ENCODE measurements around the gene LPCAT1. TPM values are rescaled to one million over a fixed set of nuclear protein-coding genes. Genes with fewer than 3 reads are reported as not detected.

LPCAT1 gene
- total and polyA plus RNA-seq, 2 of the 13 experiments (the other 11 are each of a cell fraction or from before 2014, with no cell fraction given) = 29.8 to 90.6 TPM

GRCh38 chr5:1429496-1429895, 94.3 kb downstream of the LPCAT1 start (continued):
- TF ChIP-seq FOXO4 (CRISPR knock-in tag; conservative IDR thresholded peaks at IDR 0.05) (no peak), NFE2 (CRISPR knock-in tag; IDR thresholded peaks at IDR 0.05) (no peak), YEATS2 (CRISPR knock-in tag; IDR thresholded peaks at IDR 0.05; ENCODE audit: borderline replicate concordance) (no peak), ZNF713 (CRISPR knock-in tag; IDR thresholded peaks at IDR 0.05) (no peak), ZNF724P (CRISPR knock-in tag; IDR thresholded peaks at IDR 0.05; ENCODE audit: borderline replicate concordance) (no peak), GATA4 (IDR thresholded peaks at IDR 0.05; ENCODE audit: borderline replicate concordance, low read depth) (no peak)

DNA sequence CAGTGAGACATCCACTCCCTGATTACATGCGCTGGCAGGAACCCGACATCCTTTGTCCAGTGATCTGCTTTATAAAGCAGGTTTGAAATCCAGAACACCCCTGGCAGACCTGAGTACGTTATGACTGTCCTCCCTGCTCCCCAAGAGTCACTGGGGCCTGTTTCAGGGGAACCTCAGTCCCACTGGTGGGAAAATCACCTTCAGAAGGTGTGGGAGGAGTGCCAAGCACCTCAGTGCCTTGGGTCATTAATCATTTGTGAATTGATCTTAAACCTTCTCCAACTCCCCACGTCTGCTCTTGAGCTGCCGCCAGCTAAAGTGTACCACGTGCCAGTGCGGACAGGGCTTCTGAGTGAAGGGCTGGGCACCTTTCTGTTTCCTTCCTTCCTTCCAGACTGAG, 94.7 kb downstream of the LPCAT1 start:
- intact Hi-C loops (cut with micrococcal nuclease; ENCODE audit: unreplicated experiment) = no loop called here
- H3K9me3 ChIP-seq (ENCODE audit: low read length) = peaks cover 7% of the 10 kb centered on the region; the same call in 1 of the 2 replicates
- WGBS (ENCODE audit: low lambda C conversion rate) = 40% methylated on average over 7 of the region's 7 CpGs
- H3K27me3 ChIP-seq (ENCODE audit: control insufficient read depth in 1 of 2, insufficient read depth in 2 of 2, low read length in 2 of 2) = peaks cover 1 to 34% of the 10 kb centered on the region in 2 experiments
- ATAC-seq (no peak), DNase-seq (ENCODE audit: low spot score) (no peak), FAIRE-seq (no peak)
- ChIA-PET CTCF (ENCODE audit: low intra/inter-chr PET ratio, low total read pairs) (no interaction called here), POLR2A (no interaction called here)
- H3K4me3 ChIP-seq (replicated peaks in 1 of 3; ENCODE audit: insufficient read depth in 1 of 3, low read depth in 2 of 3, low read length in 3 of 3) = no peak overlapping the region
- no peaks in the 10 kb centered on the region for H4K20me1 ChIP-seq (ENCODE audit: insufficient read depth, low read length)
- in situ Hi-C loops (cut with HindIII; ENCODE audit: extremely low pct_ligation_motif_present, low pct_unique_long_range_greater_than_20kb) = no loop called here
- no peak overlapping the region for H2AFZ ChIP-seq (ENCODE audit: low read length)
- TF ChIP-seq RORA (CRISPR knock-in tag; IDR thresholded peaks at IDR 0.05) = no peak
- TF ChIP-seq BRCA1 (CRISPR knock-in tag; IDR thresholded peaks at IDR 0.05) = no peak
- TF ChIP-seq ZSCAN20 (CRISPR knock-in tag; IDR thresholded peaks at IDR 0.05; ENCODE audit: borderline replicate concordance) = no peak
- TF ChIP-seq WIZ (CRISPR knock-in tag; IDR thresholded peaks at IDR 0.05) = no peak
- TF ChIP-seq ELF1 (CRISPR knock-in tag; IDR thresholded peaks at IDR 0.05) = no peak
- TF ChIP-seq BHLHE40 (IDR thresholded peaks at IDR 0.05; ENCODE audit: low read length) = no peak
- no peak for TF ChIP-seq NFYC (CRISPR knock-in tag; IDR thresholded peaks at IDR 0.05)
- no peak for TF ChIP-seq AKAP8 (CRISPR knock-in tag; IDR thresholded peaks at IDR 0.05)
- TF ChIP-seq ZFP91 (CRISPR knock-in tag; IDR thresholded peaks at IDR 0.05; ENCODE audit: borderline replicate concordance) = no peak
- TF ChIP-seq TAF15 (IDR thresholded peaks at IDR 0.05; ENCODE audit: low read depth, low read length, poor library complexity, severe bottlenecking) = no peak
- no peak for TF ChIP-seq ZNF652 (CRISPR knock-in tag; IDR thresholded peaks at IDR 0.05; ENCODE audit: borderline replicate concordance, low read depth)
- TF ChIP-seq, protein P1, sequence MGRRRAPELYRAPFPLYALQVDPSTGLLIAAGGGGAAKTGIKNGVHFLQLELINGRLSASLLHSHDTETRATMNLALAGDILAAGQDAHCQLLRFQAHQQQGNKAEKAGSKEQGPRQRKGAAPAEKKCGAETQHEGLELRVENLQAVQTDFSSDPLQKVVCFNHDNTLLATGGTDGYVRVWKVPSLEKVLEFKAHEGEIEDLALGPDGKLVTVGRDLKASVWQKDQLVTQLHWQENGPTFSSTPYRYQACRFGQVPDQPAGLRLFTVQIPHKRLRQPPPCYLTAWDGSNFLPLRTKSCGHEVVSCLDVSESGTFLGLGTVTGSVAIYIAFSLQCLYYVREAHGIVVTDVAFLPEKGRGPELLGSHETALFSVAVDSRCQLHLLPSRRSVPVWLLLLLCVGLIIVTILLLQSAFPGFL (CRISPR knock-in tag; IDR thresholded peaks at IDR 0.05) = no peak
- H3K36me3 ChIP-seq (replicated peaks in 1 of 2; ENCODE audit: control insufficient read depth in 1 of 2, insufficient read depth in 2 of 2, low read length in 2 of 2) = no peaks in the 10 kb centered on the region
- no peak overlapping the region for H3K27ac ChIP-seq (ENCODE audit: extremely low read length, insufficient read depth, low read length)
- H3K9ac ChIP-seq (ENCODE audit: insufficient read depth, low read depth, low read length) = no peak overlapping the region
- no peaks in the 10 kb centered on the region for H3K79me2 ChIP-seq (ENCODE audit: insufficient read depth, low read length)
- BruUV-seq (replicated peaks) = no TSS peak
- no peak overlapping the region for H3K4me2 ChIP-seq (ENCODE audit: low read depth, low read length)
- H3K4me1 ChIP-seq (ENCODE audit: insufficient read depth, low read length) = no peaks in the 10 kb centered on the region

Measured in HepG2 (cell line).